Mesendoderm (in vitro differentiated cells): ENCODE results near the gene ANKRD40.

Experiments
- DNase-seq: peaks from one replicate; pipeline ENCODE4 v3.0.0; 2013
- H2AK5ac ChIP-seq: 2 replicates; pipeline ENCODE4 v1.6.1; 2013; ENCODE audit warnings: low read length, inconsistent platforms
- H2BK120ac ChIP-seq: 2 replicates; pipeline ENCODE4 v1.6.1; 2013; ENCODE audit warnings: low read depth, mild to moderate bottlenecking, low read length, moderate library complexity, mixed read lengths
- H2BK15ac ChIP-seq: replicated peaks from 2 replicates; pipeline ENCODE4 v1.6.1; 2013; ENCODE audit warnings: low read depth, mild to moderate bottlenecking, moderate library complexity
- H2BK5ac ChIP-seq: 2 replicates; pipeline ENCODE4 v1.6.1; 2013; ENCODE audit warnings: low read length, inconsistent platforms
- H3K18ac ChIP-seq: 2 replicates; pipeline ENCODE4 v1.6.1; 2013; ENCODE audit warnings: mild to moderate bottlenecking, low read length, mixed read lengths
- H3K23ac ChIP-seq: one replicate; pipeline ENCODE4 v1.6.1; 2013; ENCODE audit warnings: low read length
- H3K27ac ChIP-seq: 2 replicates; pipeline ENCODE4 v1.5.1; 2013; ENCODE audit warnings: low read depth, mild to moderate bottlenecking, inconsistent platforms, low read length, moderate library complexity
- H3K27me3 ChIP-seq: 2 replicates; pipeline ENCODE4 v1.6.1; 2013; ENCODE audit warnings: low read length, control low read depth, mild to moderate bottlenecking, inconsistent platforms; ENCODE audit not compliant: insufficient read depth, poor library complexity
- H3K36me3 ChIP-seq: 2 replicates; pipeline ENCODE4 v1.6.1; 2013; ENCODE audit warnings: low read length, inconsistent platforms; ENCODE audit not compliant: control insufficient read depth, insufficient read depth
- H3K4ac ChIP-seq: one replicate; pipeline ENCODE4 v1.6.1; 2013; ENCODE audit warnings: low read depth, mild to moderate bottlenecking, low read length, moderate library complexity
- H3K4me1 ChIP-seq: 2 replicates; pipeline ENCODE4 v1.6.1; 2013; ENCODE audit warnings: low read depth, low read length, inconsistent platforms; ENCODE audit not compliant: control insufficient read depth
- H3K4me2 ChIP-seq: 2 replicates; pipeline ENCODE4 v1.6.1; 2013; ENCODE audit warnings: low read length
- H3K4me3 ChIP-seq: 2 replicates; pipeline ENCODE4 v1.5.1; 2013; ENCODE audit warnings: mild to moderate bottlenecking, low read length
- H3K56ac ChIP-seq: one replicate; pipeline ENCODE4 v1.6.1; 2013; ENCODE audit warnings: low read length
- H3K79me1 ChIP-seq: 2 replicates; pipeline ENCODE4 v1.6.1; 2013; ENCODE audit warnings: low read length, inconsistent platforms
- H3K79me2 ChIP-seq: 2 replicates; pipeline ENCODE4 v1.6.1; 2013; ENCODE audit warnings: mild to moderate bottlenecking, low read length; ENCODE audit not compliant: control insufficient read depth, insufficient read depth
- H3K9ac ChIP-seq: 2 replicates; pipeline ENCODE4 v1.6.1; 2013; ENCODE audit warnings: low read length, inconsistent platforms
- H4K5ac ChIP-seq: one replicate; pipeline ENCODE4 v1.6.1; 2013; ENCODE audit warnings: low read length
- H4K8ac ChIP-seq: one replicate; pipeline ENCODE4 v1.6.1; 2013; ENCODE audit warnings: low read depth, mild to moderate bottlenecking, control low read depth, low read length, moderate library complexity
- WGBS: extraction: QIAGEN DNeasy Blood & Tissue Kit; methylation state at CpG from one replicate; pipeline ENCODE4 v1.1.7; 2013; ENCODE audit warnings: low lambda C conversion rate, missing lambda C conversion rate; ENCODE audit not compliant: insufficient coverage; ENCODE audit errors: extremely low coverage; 5-methylcytosine and 5-hydroxymethylcytosine counted together

ANKRD40 gene

GRCh38 chr17:50686494-50687199 is 21.1 kb downstream of the ANKRD40 start:
- H3K27me3 ChIP-seq = no peaks in the 10 kb centered on the region
- peaks cover 1% of the 10 kb centered on the region for H3K4me1 ChIP-seq
- H2BK15ac ChIP-seq = no peak overlapping the region
- no peaks in the 10 kb centered on the region for H3K79me1 ChIP-seq
- no peak overlapping the region for H3K4me2 ChIP-seq
- no peak overlapping the region for H3K18ac ChIP-seq
- H3K4ac ChIP-seq = no peak overlapping the region
- H3K9ac ChIP-seq = no peak overlapping the region
- H2BK5ac ChIP-seq = no peak overlapping the region
- DNase-seq = peak; percentile 75
- H2AK5ac ChIP-seq = no peak overlapping the region
- H3K79me2 ChIP-seq = no peaks in the 10 kb centered on the region
- H2BK120ac ChIP-seq = no peak overlapping the region
- no peak overlapping the region for H4K5ac ChIP-seq
- no peak overlapping the region for H3K56ac ChIP-seq
- WGBS = no CpG with 5 or more reads among the region's 14 CpGs
- no peak overlapping the region for H4K8ac ChIP-seq
- no peak overlapping the region for H3K4me3 ChIP-seq
- no peak overlapping the region for H3K27ac ChIP-seq
- no peak overlapping the region for H3K23ac ChIP-seq
- no peaks in the 10 kb centered on the region for H3K36me3 ChIP-seq

GRCh38 chr17:50685691-50686493 is 21.8 kb downstream of the ANKRD40 start:
- H3K56ac ChIP-seq = no peak overlapping the region
- no peak overlapping the region for H3K27ac ChIP-seq
- no peak overlapping the region for H3K9ac ChIP-seq
- no peak overlapping the region for H4K5ac ChIP-seq
- no peak overlapping the region for H2AK5ac ChIP-seq
- no peak overlapping the region for H4K8ac ChIP-seq
- H3K4ac ChIP-seq = no peak overlapping the region
- WGBS = no CpG with 5 or more reads among the region's 17 CpGs
- no peaks in the 10 kb centered on the region for H3K79me1 ChIP-seq
- no peak overlapping the region for H3K23ac ChIP-seq
- no peak overlapping the region for H2BK5ac ChIP-seq
- H3K4me3 ChIP-seq = no peak overlapping the region
- peaks cover 1% of the 10 kb centered on the region for H3K4me1 ChIP-seq
- no peak overlapping the region for H2BK15ac ChIP-seq
- no peak for DNase-seq
- H3K18ac ChIP-seq = no peak overlapping the region
- no peaks in the 10 kb centered on the region for H3K36me3 ChIP-seq
- H3K4me2 ChIP-seq = no peak overlapping the region
- H3K27me3 ChIP-seq = no peaks in the 10 kb centered on the region
- no peak overlapping the region for H2BK120ac ChIP-seq
- no peaks in the 10 kb centered on the region for H3K79me2 ChIP-seq

- H4K5ac ChIP-seq = no peak overlapping the region
- H2AK5ac ChIP-seq = no peak overlapping the region
- H3K4me1 ChIP-seq = peaks cover 1% of the 10 kb centered on the region
- H2BK15ac ChIP-seq = no peak overlapping the region
- no peak overlapping the region for H3K4me2 ChIP-seq
- H3K79me2 ChIP-seq = no peaks in the 10 kb centered on the region
- no peak overlapping the region for H2BK120ac ChIP-seq
- no peak overlapping the region for H3K23ac ChIP-seq
- H3K4ac ChIP-seq = no peak overlapping the region
- H3K4me3 ChIP-seq = no peak overlapping the region
- H3K18ac ChIP-seq = no peak overlapping the region
- H3K56ac ChIP-seq = no peak overlapping the region
- no peak for DNase-seq
- no peak overlapping the region for H3K27ac ChIP-seq
- H3K9ac ChIP-seq = no peak overlapping the region
- no peaks in the 10 kb centered on the region for H3K79me1 ChIP-seq
- no peak overlapping the region for H2BK5ac ChIP-seq
- H3K36me3 ChIP-seq = no peaks in the 10 kb centered on the region
- no peaks in the 10 kb centered on the region for H3K27me3 ChIP-seq
- H4K8ac ChIP-seq = no peak overlapping the region
- WGBS = no CpG with 5 or more reads among the region's 1 CpG
Measured at GRCh38 chr17:50685334-50685665, 22.4 kb downstream of the ANKRD40 start.

GRCh38 chr17:50684612-50685333 is 22.9 kb downstream of the ANKRD40 start:
- Histone ChIP-seq H4K5ac (no peak overlapping the region), H3K18ac (no peak overlapping the region), H3K4me1 (peaks cover 1% of the 10 kb centered on the region), H3K79me2 (no peaks in the 10 kb centered on the region), H3K9ac (no peak overlapping the region), H2BK15ac (no peak overlapping the region), H2BK5ac (no peak overlapping the region), H3K79me1 (no peaks in the 10 kb centered on the region), H3K4me3 (no peak overlapping the region), H2BK120ac (no peak overlapping the region), H3K27me3 (no peaks in the 10 kb centered on the region), H3K23ac (no peak overlapping the region), H2AK5ac (no peak overlapping the region), H3K36me3 (no peaks in the 10 kb centered on the region), H3K4ac (no peak overlapping the region), H3K4me2 (no peak overlapping the region), H3K56ac (peak overlapping the region; percentile 38), H4K8ac (no peak overlapping the region), H3K27ac (no peak overlapping the region)
- peak; percentile 45 for DNase-seq
- WGBS = no CpG with 5 or more reads among the region's 15 CpGs

- H3K79me2 ChIP-seq = no peaks in the 10 kb centered on the region
- H3K36me3 ChIP-seq = no peaks in the 10 kb centered on the region
- H3K18ac ChIP-seq = no peak overlapping the region
- no peak overlapping the region for H3K4me3 ChIP-seq
- no peak overlapping the region for H2BK120ac ChIP-seq
- H2BK15ac ChIP-seq = no peak overlapping the region
- no peak overlapping the region for H3K4ac ChIP-seq
- no peaks in the 10 kb centered on the region for H3K27me3 ChIP-seq
- H3K56ac ChIP-seq = no peak overlapping the region
- H3K23ac ChIP-seq = no peak overlapping the region
- H4K5ac ChIP-seq = no peak overlapping the region
- no peak overlapping the region for H3K4me2 ChIP-seq
- WGBS = no CpG with 5 or more reads among the region's 5 CpGs
- H3K27ac ChIP-seq = no peak overlapping the region
- H2AK5ac ChIP-seq = no peak overlapping the region
- peaks cover 1% of the 10 kb centered on the region for H3K4me1 ChIP-seq
- no peak for DNase-seq
- no peak overlapping the region for H2BK5ac ChIP-seq
- H3K79me1 ChIP-seq = no peaks in the 10 kb centered on the region
- no peak overlapping the region for H3K9ac ChIP-seq
- no peak overlapping the region for H4K8ac ChIP-seq
Measured at GRCh38 chr17:50684288-50684611, 23.5 kb downstream of the ANKRD40 start.
